CD14-positive monocyte (primary cell): ENCODE measurements around the gene NUP93. TPM values are rescaled to one million over a fixed set of nuclear protein-coding genes. Genes with fewer than 3 reads are reported as not detected.

Experiments
- DNase-seq, 3 donors: peaks; one replicate each; pipeline ENCODE4 v3.0.0-alpha.2; 2011 to 2022
- H2AFZ ChIP-seq: 2 replicates; pipeline ENCODE4 v1.6.0; 2012; ENCODE audit warnings: mild to moderate bottlenecking, low read depth, low read length, inconsistent platforms; ENCODE audit not compliant: insufficient read depth, poor library complexity, severe bottlenecking
- H3K27ac ChIP-seq, 2 donors: 1 replicate in 1 of 2; 2 replicates in 1 of 2; pipeline ENCODE4 v1.5.1; 2012 to 2013; ENCODE audit warnings: low read length in 2 of 2, control low read depth in 1 of 2, inconsistent platforms in 1 of 2, low read depth in 1 of 2, mild to moderate bottlenecking in 1 of 2
- H3K27me3 ChIP-seq, 2 donors: one replicate each; pipeline versions ENCODE4 v1.6.0 to v1.6.1; 2011 to 2013; ENCODE audit warnings: low read length in 2 of 2; ENCODE audit not compliant: control insufficient read depth in 2 of 2, insufficient read depth in 2 of 2
- H3K36me3 ChIP-seq, 2 donors: replicated peaks in 1 of 2; 1 replicate in 1 of 2; 2 replicates in 1 of 2; pipeline versions ENCODE4 v1.5.1 to v1.6.1; 2012 to 2013; ENCODE audit warnings: low read length in 2 of 2, control low read depth in 1 of 2, inconsistent platforms in 1 of 2, mild to moderate bottlenecking in 1 of 2; ENCODE audit not compliant: insufficient read depth in 2 of 2, control insufficient read depth in 1 of 2
- H3K4me1 ChIP-seq, 2 donors: 1 replicate in 1 of 2; 2 replicates in 1 of 2; pipeline versions ENCODE4 v1.5.1 to v1.6.1; 2012 to 2013; ENCODE audit warnings: low read length in 2 of 2, control low read depth in 1 of 2, inconsistent platforms in 1 of 2, mild to moderate bottlenecking in 1 of 2, moderate library complexity in 1 of 2; ENCODE audit not compliant: insufficient read depth in 2 of 2, control insufficient read depth in 1 of 2
- H3K4me2 ChIP-seq: replicated peaks from 2 replicates; pipeline ENCODE3; 2012; ENCODE audit warnings: low read length, moderate library complexity, mild to moderate bottlenecking; ENCODE audit not compliant: poor library complexity, severe bottlenecking; ENCODE audit errors: extremely low read depth
- H3K4me3 ChIP-seq, 3 experiments: fragments of 200-600 bp in 1 of 3; sonication (generic) in 1 of 3; replicated peaks in 1 of 3; 1 replicate in 2 of 3; 2 replicates in 1 of 3; pipeline ENCODE4 v1.5.1; 2011 to 2013; ENCODE audit warnings: low read length in 3 of 3, mild to moderate bottlenecking in 3 of 3, control low read depth in 2 of 3, low read depth in 2 of 3, inconsistent platforms in 1 of 3, moderate library complexity in 1 of 3
- H3K79me2 ChIP-seq: 2 replicates; pipeline ENCODE4 v1.6.0; 2012; ENCODE audit warnings: mild to moderate bottlenecking, control low read depth, inconsistent platforms, low read length, moderate library complexity; ENCODE audit not compliant: insufficient read depth
- H3K9ac ChIP-seq: 2 replicates; pipeline ENCODE4 v1.6.0; 2017; ENCODE audit warnings: low read length, mild to moderate bottlenecking; ENCODE audit not compliant: insufficient read depth, poor library complexity, severe bottlenecking
- H3K9me3 ChIP-seq, 2 donors: replicated peaks in 1 of 2; 1 replicate in 1 of 2; 2 replicates in 1 of 2; pipeline versions ENCODE4 v1.5.1 to v1.6.1; 2012 to 2013; ENCODE audit warnings: low read length in 2 of 2, control low read depth in 1 of 2; ENCODE audit not compliant: control insufficient read depth in 1 of 2, insufficient read depth in 1 of 2
- H4K20me1 ChIP-seq: 2 replicates; pipeline ENCODE4 v1.6.0; 2012; ENCODE audit warnings: mild to moderate bottlenecking, low read length, control low read depth, moderate library complexity; ENCODE audit not compliant: insufficient read depth
- H3K27ac Mint-ChIP-seq, 7 donors: one replicate each; pipeline ENCODE4 v1.8.0; 2020; ENCODE audit warnings: mild to moderate bottlenecking in 7 of 7, mixed read lengths in 7 of 7, moderate library complexity in 6 of 7, inconsistent platforms in 2 of 7
- H3K27me3 Mint-ChIP-seq, 3 donors: one replicate each; pipeline ENCODE4 v1.8.0; 2021 to 2022; ENCODE audit warnings: low read depth in 3 of 3, mild to moderate bottlenecking in 3 of 3, mixed read lengths in 3 of 3, moderate library complexity in 3 of 3, inconsistent platforms in 1 of 3
- H3K36me3 Mint-ChIP-seq, 2 donors: one replicate each; pipeline ENCODE4 v1.8.0; 2020; ENCODE audit warnings: mixed read lengths in 2 of 2, inconsistent platforms in 1 of 2, mild to moderate bottlenecking in 1 of 2
- H3K4me1 Mint-ChIP-seq: one replicate; pipeline ENCODE4 v1.8.0; 2020; ENCODE audit warnings: mild to moderate bottlenecking, mixed read lengths
- H3K4me3 Mint-ChIP-seq, 2 donors: one replicate each; pipeline ENCODE4 v1.8.0; 2020; ENCODE audit warnings: mild to moderate bottlenecking in 2 of 2, mixed read lengths in 2 of 2, moderate library complexity in 1 of 2
- H3K9me3 Mint-ChIP-seq, 7 donors: one replicate each; pipeline ENCODE4 v1.8.0; 2020 to 2022; ENCODE audit warnings: mixed read lengths in 7 of 7, mild to moderate bottlenecking in 6 of 7, moderate library complexity in 6 of 7, inconsistent platforms in 2 of 7
- WGBS: methylation state at CpG from one replicate; pipeline ENCODE4 v1.1.5; 2013; ENCODE audit warnings: missing lambda C conversion rate; ENCODE audit not compliant: insufficient coverage; 5-methylcytosine and 5-hydroxymethylcytosine counted together
- intact Hi-C, 2 donors: fragments of 100-400 bp; cut with micrococcal nuclease; formaldehyde crosslinking; loops; one replicate each; pipeline versions ENCODE4 v1.15.0 to v1.15.1; 2023
- polyA plus RNA-seq, 3 donors: library from polyadenylated mRNA; depleted of rRNA in 1 of 3; unstranded in 2 of 3; stranded (reverse) in 1 of 3; fragments of 300-500 nt in 2 of 3; fragments of >200 nt in 1 of 3; fragmentation: Illumina TruSeq in 2 of 3; gene quantifications; 1 replicate in 2 of 3; 2 replicates in 1 of 3; pipeline ENCODE4 v1.2.3, GENCODE V29; 2012 to 2021
- TF ChIP-seq, protein P1 (sequence below): fragments of 200-600 bp; IDR thresholded peaks from one replicate; pipeline ENCODE4 v1.8.0; 2022; ENCODE audit warnings: antibody characterized with exemption, mild to moderate bottlenecking

Gene NUP93
- polyA plus RNA-seq, 3 donors = 46.6 to 77.7 (median 59.4) TPM

- Histone ChIP-seq H3K79me2 (no peaks in the 10 kb centered on the region), H3K4me3 (no peak overlapping the region), H3K9me3 (no peaks in the 10 kb centered on the region), H3K4me1 (no peaks in the 10 kb centered on the region), H3K27me3 (no peaks in the 10 kb centered on the region), H4K20me1 (no peaks in the 10 kb centered on the region), H3K27ac (peak overlapping the region in 1 of 2 donors; percentile 20), H3K4me2 (no peak overlapping the region), H2AFZ (no peak overlapping the region), H3K36me3 (peaks cover 70 to 95% of the 10 kb centered on the region in 2 donors), H3K9ac (no peak overlapping the region)
- H3K4me3 Mint-ChIP-seq = no peak overlapping the region
- no peak for DNase-seq
- no peaks in the 10 kb centered on the region for H3K4me1 Mint-ChIP-seq
- no peaks in the 10 kb centered on the region for H3K27me3 Mint-ChIP-seq
- H3K9me3 Mint-ChIP-seq = no peaks in the 10 kb centered on the region
- H3K27ac Mint-ChIP-seq = no peak overlapping the region
- WGBS = no CpG with 5 or more reads among the region's 3 CpGs
- TF ChIP-seq, protein P1, sequence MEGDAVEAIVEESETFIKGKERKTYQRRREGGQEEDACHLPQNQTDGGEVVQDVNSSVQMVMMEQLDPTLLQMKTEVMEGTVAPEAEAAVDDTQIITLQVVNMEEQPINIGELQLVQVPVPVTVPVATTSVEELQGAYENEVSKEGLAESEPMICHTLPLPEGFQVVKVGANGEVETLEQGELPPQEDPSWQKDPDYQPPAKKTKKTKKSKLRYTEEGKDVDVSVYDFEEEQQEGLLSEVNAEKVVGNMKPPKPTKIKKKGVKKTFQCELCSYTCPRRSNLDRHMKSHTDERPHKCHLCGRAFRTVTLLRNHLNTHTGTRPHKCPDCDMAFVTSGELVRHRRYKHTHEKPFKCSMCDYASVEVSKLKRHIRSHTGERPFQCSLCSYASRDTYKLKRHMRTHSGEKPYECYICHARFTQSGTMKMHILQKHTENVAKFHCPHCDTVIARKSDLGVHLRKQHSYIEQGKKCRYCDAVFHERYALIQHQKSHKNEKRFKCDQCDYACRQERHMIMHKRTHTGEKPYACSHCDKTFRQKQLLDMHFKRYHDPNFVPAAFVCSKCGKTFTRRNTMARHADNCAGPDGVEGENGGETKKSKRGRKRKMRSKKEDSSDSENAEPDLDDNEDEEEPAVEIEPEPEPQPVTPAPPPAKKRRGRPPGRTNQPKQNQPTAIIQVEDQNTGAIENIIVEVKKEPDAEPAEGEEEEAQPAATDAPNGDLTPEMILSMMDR = no peak
- peaks cover 74 to 84% of the 10 kb centered on the region in 2 donors for H3K36me3 Mint-ChIP-seq
- intact Hi-C loops = no loop called here
Observed at GRCh38 chr16:56824331-56824730, 94.4 kb downstream of the NUP93 start.

GRCh38 chr16:56824804-56825203 lies 94.9 kb downstream of the NUP93 start:
- Histone ChIP-seq H3K27ac (no peak overlapping the region), H3K4me1 (no peaks in the 10 kb centered on the region), H3K4me3 (no peak overlapping the region), H3K36me3 (peaks cover 68 to 95% of the 10 kb centered on the region in 2 donors), H3K79me2 (no peaks in the 10 kb centered on the region), H3K9me3 (no peaks in the 10 kb centered on the region), H3K4me2 (no peak overlapping the region), H2AFZ (no peak overlapping the region), H3K9ac (no peak overlapping the region), H4K20me1 (no peaks in the 10 kb centered on the region), H3K27me3 (no peaks in the 10 kb centered on the region)
- Mint-ChIP-seq H3K4me1 (no peaks in the 10 kb centered on the region), H3K27ac (no peak overlapping the region), H3K4me3 (no peak overlapping the region), H3K36me3 (peaks cover 74 to 84% of the 10 kb centered on the region in 2 donors), H3K9me3 (no peaks in the 10 kb centered on the region), H3K27me3 (no peaks in the 10 kb centered on the region)
- TF ChIP-seq, protein P1 = no peak
- intact Hi-C loops = no loop called here
- no CpG with 5 or more reads among the region's 3 CpGs for WGBS
- no peak for DNase-seq
